Spleen (tissue), 11 donors: Measurements from ENCODE around the gene PKD1L1. TPM values are rescaled to one million over a fixed set of nuclear protein-coding genes. Genes with fewer than 3 reads are reported as not detected.

Source experiments
- DNase-seq: peaks from one replicate; pipeline ENCODE4 v3.0.0-alpha.2; 2020
- H3K27ac ChIP-seq, 8 donors: fragments of 200-600 bp; sonication (generic) in 7 of 8; 1 replicate in 4 of 8; 2 replicates in 4 of 8; pipeline versions ENCODE4 v1.5.0 to v1.8.0; 2016 to 2021; ENCODE audit warnings: inconsistent platforms in 4 of 8, mild to moderate bottlenecking in 4 of 8, moderate library complexity in 1 of 8
- H3K27me3 ChIP-seq, 7 donors: fragments of 200-600 bp; sonication (generic) in 6 of 7; replicated peaks in 1 of 7; 1 replicate in 4 of 7; 2 replicates in 3 of 7; pipeline versions ENCODE4 v1.5.0 to v1.8.0; 2016 to 2021; ENCODE audit warnings: inconsistent platforms in 3 of 7, mild to moderate bottlenecking in 1 of 7
- H3K36me3 ChIP-seq, 6 donors: fragments of 200-600 bp; sonication (generic) in 5 of 6; 1 replicate in 4 of 6; 2 replicates in 2 of 6; pipeline versions ENCODE4 v1.5.0 to v1.8.0; 2016 to 2021; ENCODE audit warnings: inconsistent platforms in 2 of 6
- H3K4me1 ChIP-seq, 6 donors: fragments of 200-600 bp; sonication (generic) in 5 of 6; 1 replicate in 3 of 6; 2 replicates in 3 of 6; pipeline versions ENCODE4 v1.5.0 to v1.8.0; 2016 to 2021; ENCODE audit warnings: inconsistent platforms in 3 of 6
- H3K4me3 ChIP-seq, 8 donors: fragments of 200-600 bp; sonication (generic) in 7 of 8; 1 replicate in 4 of 8; 2 replicates in 4 of 8; pipeline versions ENCODE4 v1.5.0 to v1.8.0; 2016 to 2021; ENCODE audit warnings: inconsistent platforms in 4 of 8, mild to moderate bottlenecking in 4 of 8, moderate library complexity in 2 of 8
- H3K9me3 ChIP-seq, 8 donors: fragments of 200-600 bp; sonication (generic) in 7 of 8; 1 replicate in 4 of 8; 2 replicates in 4 of 8; pipeline versions ENCODE4 v1.5.0 to v1.8.0; 2016 to 2021; ENCODE audit warnings: inconsistent platforms in 4 of 8
- POLR2A ChIP-seq, 3 donors: fragments of 450-650 bp; IDR thresholded peaks; one replicate each; pipeline ENCODE4 v1.5.1; 2017; ENCODE audit warnings: antibody characterized with exemption in 3 of 3, mild to moderate bottlenecking in 1 of 3
- POLR2AphosphoS5 ChIP-seq, 3 donors: sonication (generic); formaldehyde crosslinking; IDR thresholded peaks; one replicate each; pipeline ENCODE4 v1.5.1; 2017; ENCODE audit warnings: antibody characterized with exemption in 3 of 3
- WGBS, 5 donors: extraction: QIAGEN DNeasy Blood & Tissue Kit in 3 of 5; methylation state at CpG; one replicate each; pipeline versions ENCODE4 v1.1.5 to v1.1.7; 2013 to 2018; 5-methylcytosine and 5-hydroxymethylcytosine counted together
- intact Hi-C: fragments of 100-400 bp; cut with DNase I; formaldehyde crosslinking; loops from one replicate; pipeline ENCODE4 v1.15.0; 2023; ENCODE audit warnings: low total_unique reads
- polyA plus RNA-seq, 3 donors: library from polyadenylated mRNA; stranded (reverse); fragments of 200-250 nt; gene quantifications; one replicate each; pipeline ENCODE4 v1.2.1, GENCODE V29; 2013
- total RNA-seq, 7 donors: library from RNA; depleted of rRNA in 3 of 7; stranded (reverse); fragments of >200 nt in 3 of 7; fragmentation: NEBNext Ultra II Directional in 4 of 7; extraction: Animal tissue kit (Norgen Biotek cat#: 25700) in 4 of 7; gene quantifications; one replicate each; pipeline versions ENCODE4 v1.1.0 to v1.2.1, GENCODE V29; 2016 to 2021
- TF ChIP-seq, protein P1 (sequence below), 11 experiments: fragments of 200-600 bp in 7 of 11; fragments of 450-650 bp in 4 of 11; sonication (generic) in 4 of 11; IDR thresholded peaks in 8 of 11; conservative IDR thresholded peaks in 3 of 11; 1 replicate in 7 of 11; 2 replicates in 4 of 11; pipeline versions ENCODE4 v1.4.0 to v1.8.0; 2016 to 2021; ENCODE audit warnings: antibody characterized with exemption in 11 of 11, inconsistent platforms in 4 of 11, mild to moderate bottlenecking in 1 of 11
- donor health status: healthy with polysubstance abuse.
- donor health status: DM: no; HTN: no; CAD: no; lungs with moderate emphysema.
- donor health status: DM: no; HTN: no; CAD: no.
- donor health status: Bipolar disorder and iron deficiency.
- donor health status: healthy.
- donor health status: DM: no; HTN: no; CAD: no.
- donor health status: DM: yes; HTN: yes; CAD: no.

The PKD1L1 gene
- total and polyA plus RNA-seq, 10 donors: 0.28 to 1.3 (median 0.49) TPM

GRCh38 chr7:47830015-47830414, 118.3 kb downstream of the PKD1L1 start:
- Histone ChIP-seq H3K27me3 (no peaks in the 10 kb centered on the region), H3K27ac (no peak overlapping the region), H3K4me3 (no peak overlapping the region), H3K9me3 (no peaks in the 10 kb centered on the region), H3K36me3 (no peaks in the 10 kb centered on the region), H3K4me1 (peaks cover 0 to 9% (median 3%) of the 10 kb centered on the region in 6 donors)
- DNase-seq: no peak
- intact Hi-C loops: no loop called here
- 59 to 87% (median 68%) methylated on average over 5 of the region's 5 CpGs for WGBS, 5 donors
- no peak for TF ChIP-seq POLR2AphosphoS5 (IDR thresholded peaks at IDR 0.05)
- no peak for TF ChIP-seq POLR2A (IDR thresholded peaks at IDR 0.05)
- TF ChIP-seq, protein P1, sequence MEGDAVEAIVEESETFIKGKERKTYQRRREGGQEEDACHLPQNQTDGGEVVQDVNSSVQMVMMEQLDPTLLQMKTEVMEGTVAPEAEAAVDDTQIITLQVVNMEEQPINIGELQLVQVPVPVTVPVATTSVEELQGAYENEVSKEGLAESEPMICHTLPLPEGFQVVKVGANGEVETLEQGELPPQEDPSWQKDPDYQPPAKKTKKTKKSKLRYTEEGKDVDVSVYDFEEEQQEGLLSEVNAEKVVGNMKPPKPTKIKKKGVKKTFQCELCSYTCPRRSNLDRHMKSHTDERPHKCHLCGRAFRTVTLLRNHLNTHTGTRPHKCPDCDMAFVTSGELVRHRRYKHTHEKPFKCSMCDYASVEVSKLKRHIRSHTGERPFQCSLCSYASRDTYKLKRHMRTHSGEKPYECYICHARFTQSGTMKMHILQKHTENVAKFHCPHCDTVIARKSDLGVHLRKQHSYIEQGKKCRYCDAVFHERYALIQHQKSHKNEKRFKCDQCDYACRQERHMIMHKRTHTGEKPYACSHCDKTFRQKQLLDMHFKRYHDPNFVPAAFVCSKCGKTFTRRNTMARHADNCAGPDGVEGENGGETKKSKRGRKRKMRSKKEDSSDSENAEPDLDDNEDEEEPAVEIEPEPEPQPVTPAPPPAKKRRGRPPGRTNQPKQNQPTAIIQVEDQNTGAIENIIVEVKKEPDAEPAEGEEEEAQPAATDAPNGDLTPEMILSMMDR (IDR thresholded peaks at IDR 0.05 in 8 of 11, conservative IDR thresholded peaks at IDR 0.05 in 3 of 11): no peak

DNA sequence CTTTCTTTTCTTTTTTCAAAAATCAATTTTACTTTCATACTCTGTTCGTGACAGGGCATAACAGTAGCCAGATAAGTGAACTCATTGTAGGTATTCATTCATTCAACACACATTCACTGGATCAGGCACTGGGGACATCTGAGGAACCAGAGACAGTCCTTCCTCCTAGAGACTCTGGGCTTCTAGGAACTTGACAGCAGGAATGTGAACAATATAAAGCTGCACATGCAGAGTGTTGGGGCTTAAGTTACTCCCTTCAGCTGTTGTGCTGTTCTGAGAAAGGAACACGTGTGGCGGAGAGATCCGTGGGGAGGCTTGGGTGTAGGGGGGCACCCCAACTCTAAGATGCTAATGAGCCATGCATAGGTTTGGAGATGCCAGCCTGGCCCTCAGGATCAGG, 120.4 kb downstream of the PKD1L1 start:
- intact Hi-C loops: no loop called here
- Histone ChIP-seq H3K36me3 (no peaks in the 10 kb centered on the region), H3K27ac (no peak overlapping the region), H3K4me3 (no peak overlapping the region), H3K9me3 (no peaks in the 10 kb centered on the region), H3K27me3 (no peaks in the 10 kb centered on the region), H3K4me1 (peaks cover 0 to 2% (median under 1%) of the 10 kb centered on the region in 6 donors)
- 82 to 93% (median 87%) methylated on average over 4 of the region's 4 CpGs for WGBS, 5 donors
- DNase-seq: no peak
- TF ChIP-seq, protein P1 (IDR thresholded peaks at IDR 0.05 in 8 of 11, conservative IDR thresholded peaks at IDR 0.05 in 3 of 11): no peak
- TF ChIP-seq POLR2A (IDR thresholded peaks at IDR 0.05) (no peak), POLR2AphosphoS5 (IDR thresholded peaks at IDR 0.05) (no peak)

GRCh38 chr7:47827351-47827756, 120.9 kb downstream of the PKD1L1 start:
- Histone ChIP-seq H3K4me1 (no peaks in the 10 kb centered on the region), H3K27me3 (no peaks in the 10 kb centered on the region), H3K27ac (no peak overlapping the region), H3K36me3 (no peaks in the 10 kb centered on the region), H3K9me3 (no peaks in the 10 kb centered on the region), H3K4me3 (no peak overlapping the region)
- TF ChIP-seq POLR2A (IDR thresholded peaks at IDR 0.05) (no peak), POLR2AphosphoS5 (IDR thresholded peaks at IDR 0.05) (no peak)
- TF ChIP-seq, protein P1 (IDR thresholded peaks at IDR 0.05 in 8 of 11, conservative IDR thresholded peaks at IDR 0.05 in 3 of 11): no peak
- intact Hi-C loops: no loop called here
- WGBS, 5 donors: 77 to 95% (median 91%) methylated on average over 2 to 8 of the region's 8 CpGs
- no peak for DNase-seq

- no peak for DNase-seq
- Histone ChIP-seq H3K4me3 (no peak overlapping the region), H3K9me3 (no peaks in the 10 kb centered on the region), H3K36me3 (no peaks in the 10 kb centered on the region), H3K27me3 (no peaks in the 10 kb centered on the region), H3K4me1 (no peaks in the 10 kb centered on the region), H3K27ac (no peak overlapping the region)
- intact Hi-C loops: no loop called here
- 67 to 91% (median 76%) methylated on average over 1 of the region's 1 CpG for WGBS, 5 donors
- TF ChIP-seq, protein P1 (IDR thresholded peaks at IDR 0.05 in 8 of 11, conservative IDR thresholded peaks at IDR 0.05 in 3 of 11): no peak
- no peak for TF ChIP-seq POLR2A (IDR thresholded peaks at IDR 0.05)
- no peak for TF ChIP-seq POLR2AphosphoS5 (IDR thresholded peaks at IDR 0.05)
Measured at GRCh38 chr7:47826754-47827153, 121.5 kb downstream of the PKD1L1 start.
